GM15510 (cell line): Measurements from ENCODE around the gene FTO.

Source experiments
- POLR2A ChIP-seq: IDR thresholded peaks from 3 replicates; pipeline ENCODE4 v1.6.1; 2011; ENCODE audit warnings: borderline replicate concordance; ENCODE audit not compliant: insufficient read length; ENCODE audit errors: extremely low read depth

The FTO gene

DNA sequence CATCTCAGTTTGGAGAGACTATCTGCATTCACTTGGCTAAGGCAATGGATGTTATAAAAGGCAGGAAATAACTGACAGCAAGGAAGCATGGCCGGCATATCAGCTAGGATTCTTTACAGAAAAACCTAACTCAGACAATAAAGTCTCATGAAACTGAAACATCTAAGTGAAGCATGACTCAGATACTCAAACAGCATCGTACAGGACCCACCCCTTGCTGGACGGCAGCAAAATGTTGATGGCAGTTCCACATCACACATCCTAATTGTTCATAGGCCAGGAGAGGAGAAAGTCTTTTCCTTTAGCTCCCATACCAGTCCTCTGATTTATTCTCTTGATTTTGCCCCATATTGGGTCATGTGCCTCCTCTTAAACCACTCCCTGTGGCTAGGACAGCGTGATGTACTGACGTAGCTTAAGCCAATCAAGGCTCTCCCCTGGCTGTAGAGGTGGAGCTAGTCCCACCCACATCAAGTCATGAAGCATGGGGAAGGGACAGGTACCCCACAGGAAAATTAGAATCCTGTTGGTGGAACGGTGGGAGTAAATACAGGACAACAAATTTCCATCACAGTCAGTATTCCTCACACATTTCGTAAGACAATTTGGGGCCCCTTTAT lies 403.7 kb downstream of the FTO start:
- no peak for TF ChIP-seq POLR2A

DNA sequence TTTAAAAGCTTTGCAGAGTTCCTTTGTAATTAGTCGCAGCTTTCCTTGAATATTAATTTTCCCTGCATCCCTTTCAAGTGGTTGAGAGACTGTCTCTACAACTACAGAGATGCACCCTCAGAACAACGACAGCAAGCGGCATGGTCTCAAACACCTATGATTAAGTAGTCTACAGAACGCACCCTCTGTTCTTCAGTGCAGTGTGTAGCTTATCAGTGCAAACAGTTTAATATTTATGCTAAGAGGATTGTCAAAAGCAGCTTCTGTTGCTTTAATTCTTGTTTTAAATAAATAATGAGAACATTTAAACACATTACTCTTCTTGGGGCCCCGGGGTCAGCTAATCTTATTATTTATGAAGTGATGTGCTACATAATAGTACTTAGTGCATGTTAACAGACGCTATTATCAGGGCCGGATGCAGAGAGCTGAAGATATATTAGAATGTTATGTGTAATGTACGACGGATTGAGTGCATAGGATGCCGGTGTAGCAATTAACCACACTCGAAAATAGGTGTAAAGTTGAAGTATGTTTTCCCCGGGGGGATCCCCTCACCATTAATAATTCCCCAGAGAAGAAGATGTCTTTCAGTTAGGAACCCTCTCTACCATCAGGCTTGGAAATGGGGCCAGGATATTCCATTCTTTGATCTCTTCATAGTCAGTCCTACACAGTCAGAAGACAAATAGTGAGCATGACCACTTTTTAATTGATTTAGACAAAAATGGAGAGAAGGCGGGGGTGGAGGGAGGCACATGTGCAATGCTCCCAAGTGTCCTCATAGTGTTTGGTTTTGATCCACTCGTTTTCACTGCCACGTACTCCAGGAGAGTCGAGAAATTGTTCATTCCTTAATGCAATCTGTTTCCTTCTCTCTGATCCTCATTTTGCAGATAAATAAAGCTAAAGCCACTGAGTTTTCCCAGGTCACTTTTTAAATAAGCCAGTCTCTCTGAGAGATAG lies 406.3 kb downstream of the FTO start:
- TF ChIP-seq POLR2A, result no peak

DNA sequence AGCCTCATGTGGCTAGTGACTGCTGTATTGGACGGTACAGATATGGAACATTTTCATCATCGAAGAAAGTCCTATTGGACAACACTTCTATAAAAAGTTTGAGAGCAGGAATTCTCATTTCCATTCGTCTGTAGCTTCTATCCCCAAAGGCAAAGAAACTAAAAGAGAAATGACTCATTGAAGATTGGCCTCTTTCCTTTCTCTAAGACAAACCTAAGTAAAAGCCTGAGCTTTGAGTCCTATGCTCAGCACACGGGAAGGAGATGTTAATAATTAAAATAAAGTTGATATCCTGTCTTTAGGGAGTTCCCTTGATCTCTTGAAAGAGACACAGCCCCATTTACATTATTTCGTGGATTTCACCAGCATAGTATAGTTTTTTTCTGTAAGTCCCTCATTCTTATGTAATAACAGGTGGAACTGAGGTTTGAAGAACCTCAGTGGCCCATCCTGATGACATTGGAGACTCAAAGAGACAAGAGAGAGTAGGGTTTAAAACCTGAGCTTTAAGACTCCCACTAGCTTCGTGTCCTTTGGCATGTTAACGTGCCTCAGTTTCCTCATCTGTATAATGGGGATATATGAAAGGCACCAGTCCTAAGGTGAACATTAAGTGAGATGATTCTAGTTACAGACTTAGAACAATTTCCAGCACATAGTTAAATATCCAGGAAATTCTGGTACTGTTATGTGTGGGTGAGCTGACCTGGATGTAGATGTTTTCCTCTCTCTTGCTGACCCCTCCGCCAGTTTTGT lies 408.7 kb downstream of the FTO start:
- no peak for TF ChIP-seq POLR2A

DNA sequence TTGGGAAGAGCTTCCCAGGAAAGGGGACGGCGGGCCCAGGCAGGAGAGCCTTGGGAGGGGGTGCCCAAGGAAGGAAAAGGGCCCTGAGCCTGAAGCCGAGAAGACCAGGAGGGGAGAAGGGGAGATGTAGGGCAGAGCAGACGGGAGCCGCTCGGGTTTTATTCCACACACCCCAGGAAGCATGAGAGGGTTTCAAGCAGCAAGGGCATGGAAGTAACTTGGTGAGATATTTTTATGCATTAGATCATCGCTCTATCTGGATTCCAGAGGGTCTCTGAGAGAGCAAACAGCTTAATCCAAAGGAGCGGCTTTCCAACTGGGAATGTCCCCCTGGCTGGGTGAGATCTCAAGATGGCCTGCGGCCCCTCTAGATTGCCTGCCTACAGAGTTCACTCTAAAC lies 411.6 kb downstream of the FTO start:
- no peak for TF ChIP-seq POLR2A

DNA sequence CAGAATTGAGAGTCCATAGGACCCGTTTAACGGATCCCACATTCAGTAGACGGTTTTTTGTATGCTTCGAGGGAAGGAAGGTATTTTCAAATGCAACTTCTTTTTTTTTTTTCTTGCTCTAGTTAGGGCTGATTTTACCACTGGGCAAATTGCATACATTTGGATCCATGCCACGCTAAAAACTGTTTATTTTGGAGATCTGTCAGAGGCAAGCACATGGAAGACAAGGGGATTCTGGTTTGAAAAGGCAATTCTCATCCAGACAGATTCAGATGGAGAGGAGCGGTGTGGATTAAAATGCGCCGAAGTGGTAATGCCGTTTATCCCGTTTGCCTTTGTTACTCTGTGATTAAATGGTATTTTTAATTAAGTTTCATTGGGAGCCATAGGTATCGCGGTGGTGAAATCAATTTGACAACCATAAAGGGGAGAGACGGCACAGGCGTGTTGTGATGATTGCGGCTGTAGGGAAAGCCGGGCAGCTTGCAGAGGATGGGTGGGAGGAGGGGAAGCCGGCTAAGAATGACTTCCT lies 412.2 kb downstream of the FTO start:
- no peak for TF ChIP-seq POLR2A

DNA sequence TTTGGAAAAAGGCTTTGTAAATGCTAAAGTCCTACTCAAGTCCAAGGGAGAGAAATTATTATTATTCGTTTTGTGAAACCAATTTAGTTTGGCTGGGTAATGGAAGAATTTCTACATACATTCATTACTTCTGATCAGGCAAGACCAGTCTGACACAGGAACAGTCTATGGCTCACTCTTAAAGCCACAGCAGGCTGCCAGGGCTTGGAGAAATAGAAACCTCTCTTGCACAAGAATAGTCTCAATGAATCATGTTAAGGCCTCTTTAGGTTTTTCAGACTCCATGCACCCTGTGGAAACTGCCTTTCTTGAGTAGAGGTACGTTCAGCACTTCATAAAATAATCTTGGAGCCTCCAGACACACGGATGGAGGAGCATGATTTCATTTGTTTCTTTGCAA lies 414.9 kb downstream of the FTO start:
- TF ChIP-seq POLR2A, result no peak

DNA sequence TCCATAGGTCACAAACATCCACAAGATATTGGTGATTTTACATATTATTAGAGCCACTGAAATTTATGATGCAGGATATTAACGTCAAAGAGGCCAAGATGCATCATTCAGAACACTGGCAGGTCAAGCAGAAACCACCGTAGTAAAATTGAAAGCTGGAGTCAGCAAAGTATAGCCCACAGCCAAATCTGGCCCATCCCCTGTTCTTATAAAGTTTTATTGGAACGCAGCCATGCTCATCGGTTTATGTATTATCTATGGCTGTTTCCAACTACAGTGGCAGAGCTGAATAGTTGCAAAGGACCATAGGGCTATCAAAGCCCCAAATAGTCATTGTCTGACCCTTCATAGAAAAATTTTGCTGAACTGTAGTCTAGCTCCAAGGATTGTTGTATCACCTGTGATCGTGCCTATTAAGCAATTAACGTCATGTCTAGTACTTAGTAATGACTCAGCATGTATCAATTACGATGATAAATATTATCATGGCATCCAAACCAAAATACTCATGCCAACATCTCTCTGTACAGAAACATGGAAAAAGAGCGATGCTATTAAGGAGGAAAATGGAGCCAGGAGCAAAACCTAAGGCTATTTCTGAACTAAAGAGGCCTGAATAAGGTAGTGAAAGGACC lies 417.0 kb downstream of the FTO start:
- no peak for TF ChIP-seq POLR2A

DNA sequence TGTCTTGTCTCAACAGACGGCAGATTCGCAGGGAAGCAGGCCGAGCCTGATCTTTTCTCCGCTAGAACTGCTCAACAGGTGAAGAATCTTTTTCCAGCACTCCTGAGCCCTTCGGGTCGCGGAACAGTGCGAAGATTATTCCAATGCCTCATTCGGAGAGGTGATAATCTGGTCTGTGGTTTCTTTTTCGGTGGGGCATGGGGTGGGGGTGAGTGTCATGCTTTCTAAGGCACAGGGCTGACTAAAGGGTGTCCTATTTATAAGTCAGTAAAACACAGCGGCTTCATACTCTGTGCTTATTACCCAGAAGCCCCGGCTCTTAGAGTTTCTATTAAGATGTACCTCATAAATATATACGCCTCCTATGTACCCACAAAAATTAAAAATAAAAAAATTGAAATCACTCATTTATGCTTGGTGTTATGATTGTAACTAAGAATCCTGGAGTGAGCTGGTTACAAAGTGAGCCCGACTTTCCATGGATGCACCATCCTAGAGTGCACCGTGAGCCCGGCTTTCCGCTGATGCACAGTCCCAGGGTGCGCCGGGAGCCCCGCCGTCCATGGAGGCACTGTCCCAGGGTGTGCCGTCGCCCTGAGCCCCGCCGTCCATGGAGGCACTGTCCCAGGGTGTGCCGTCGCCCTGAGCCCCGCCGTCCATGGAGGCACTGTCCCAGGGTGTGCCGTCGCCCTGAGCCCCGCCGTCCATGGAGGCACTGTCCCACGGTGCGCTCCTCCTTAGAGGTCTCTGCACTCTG lies 417.8 kb downstream of the FTO start:
- no peak for TF ChIP-seq POLR2A

DNA sequence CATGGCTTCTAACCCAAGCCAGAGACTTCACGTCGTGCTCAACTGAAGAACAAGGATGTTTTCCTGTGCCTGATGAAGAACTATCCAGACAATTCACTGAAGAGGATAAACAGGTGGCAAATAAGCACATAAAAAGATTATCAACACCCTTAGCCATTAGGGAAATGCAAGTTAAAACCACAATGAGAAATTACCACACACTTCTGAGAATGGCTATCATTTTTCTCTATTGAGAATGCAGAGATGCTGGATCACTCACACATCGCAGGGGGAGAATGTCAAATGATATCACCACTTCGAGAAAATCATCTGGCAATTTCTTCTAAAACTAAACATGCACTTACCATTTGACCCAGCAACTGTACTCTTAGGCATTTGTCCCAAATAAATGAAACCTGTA lies 419.8 kb downstream of the FTO start:
- TF ChIP-seq POLR2A, result no peak

DNA sequence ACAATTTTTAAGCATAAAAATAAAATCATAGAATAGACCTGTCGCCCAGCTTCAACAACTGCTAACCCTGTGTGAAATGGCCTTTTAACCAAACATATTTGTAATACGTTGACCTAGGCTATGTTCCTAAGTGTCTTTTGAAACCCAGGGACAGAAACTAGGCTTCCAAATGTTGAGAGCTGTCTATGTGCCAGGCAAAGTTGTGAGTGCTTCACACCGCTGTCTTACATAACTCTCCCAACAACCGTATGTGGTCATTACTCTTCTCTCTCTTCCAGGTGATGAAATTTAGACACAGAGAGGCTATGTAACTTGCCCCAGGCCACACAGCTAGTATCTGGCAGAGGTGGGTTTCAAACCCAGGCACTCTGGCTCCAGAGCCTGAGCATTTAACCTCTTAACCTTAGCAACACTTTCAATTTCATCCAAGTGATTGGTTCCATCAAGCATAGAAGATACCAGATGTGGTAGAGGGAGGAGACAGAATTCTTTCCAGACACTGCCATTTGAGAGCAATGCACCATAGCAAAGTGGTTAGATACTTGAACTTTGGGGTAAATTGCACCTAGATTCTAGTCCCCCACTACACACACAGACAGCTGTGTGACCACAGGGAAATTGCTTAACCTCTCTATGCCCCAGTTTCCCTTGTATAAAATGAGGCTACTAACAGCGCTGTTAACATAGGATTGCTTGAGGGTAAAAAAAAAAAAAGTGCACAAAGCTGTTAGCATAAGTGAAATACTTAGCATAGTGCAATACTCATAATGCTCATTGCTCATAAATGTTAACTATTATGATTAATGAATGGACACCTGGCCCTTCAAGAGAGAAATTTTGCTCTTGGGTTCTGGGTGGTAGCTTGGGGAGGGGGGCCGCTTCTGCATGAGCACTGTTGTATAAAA lies 422.0 kb downstream of the FTO start:
- TF ChIP-seq POLR2A, result no peak

DNA sequence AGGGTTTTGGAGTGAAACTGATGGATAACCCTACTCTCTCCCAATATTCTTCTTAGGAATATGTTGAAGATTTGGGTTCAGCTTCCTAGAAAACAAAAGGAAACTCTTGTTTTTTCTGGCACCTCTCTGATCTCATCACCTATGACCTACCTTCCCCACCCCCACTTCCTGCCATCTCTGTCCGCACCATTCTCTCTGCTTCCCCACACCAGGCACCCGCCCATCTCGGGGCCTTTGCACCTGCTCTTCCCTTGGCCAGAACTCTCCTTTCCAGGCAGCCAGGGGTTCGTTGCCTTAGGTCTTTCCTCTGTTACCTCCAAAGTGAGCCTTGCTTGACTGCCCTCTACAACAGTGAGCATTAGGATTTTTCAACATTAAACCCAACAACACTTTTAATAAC lies 423.0 kb downstream of the FTO start:
- TF ChIP-seq POLR2A, result no peak

DNA sequence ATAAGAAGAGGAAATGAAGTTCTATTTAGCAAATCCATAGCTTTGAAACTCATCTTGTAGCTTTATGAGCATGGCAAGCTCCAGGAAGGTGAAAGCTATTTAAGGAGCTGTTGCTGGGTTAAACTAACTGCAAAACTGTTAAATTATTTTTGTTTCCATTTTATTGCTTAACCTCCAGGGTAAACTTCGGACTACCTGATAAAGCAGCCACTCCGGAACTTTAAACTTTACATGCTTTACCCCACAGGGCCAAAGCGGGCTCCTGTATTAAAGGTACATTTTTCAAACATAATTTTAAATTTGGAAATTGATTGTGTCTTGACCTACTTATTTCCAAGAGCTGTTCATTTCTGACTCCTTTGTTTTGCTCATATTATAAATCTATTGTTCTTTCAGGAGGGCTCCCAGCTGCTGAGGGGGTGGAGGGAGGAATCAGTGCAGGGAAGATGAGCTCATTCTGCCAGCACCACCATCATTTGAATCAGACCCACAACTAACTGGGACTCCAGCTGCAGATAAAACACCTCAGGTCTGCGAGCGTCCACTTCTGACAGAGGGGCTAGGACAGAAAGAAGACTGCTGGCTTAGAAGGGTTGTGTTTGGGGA lies 424.8 kb downstream of the FTO start:
- TF ChIP-seq POLR2A, result no peak
